ENCODE data around the gene OSGEP.
A peak's percentile ranks its signal among the peaks of the same experiment; 100 is the strongest.

OSGEP gene

DNA sequence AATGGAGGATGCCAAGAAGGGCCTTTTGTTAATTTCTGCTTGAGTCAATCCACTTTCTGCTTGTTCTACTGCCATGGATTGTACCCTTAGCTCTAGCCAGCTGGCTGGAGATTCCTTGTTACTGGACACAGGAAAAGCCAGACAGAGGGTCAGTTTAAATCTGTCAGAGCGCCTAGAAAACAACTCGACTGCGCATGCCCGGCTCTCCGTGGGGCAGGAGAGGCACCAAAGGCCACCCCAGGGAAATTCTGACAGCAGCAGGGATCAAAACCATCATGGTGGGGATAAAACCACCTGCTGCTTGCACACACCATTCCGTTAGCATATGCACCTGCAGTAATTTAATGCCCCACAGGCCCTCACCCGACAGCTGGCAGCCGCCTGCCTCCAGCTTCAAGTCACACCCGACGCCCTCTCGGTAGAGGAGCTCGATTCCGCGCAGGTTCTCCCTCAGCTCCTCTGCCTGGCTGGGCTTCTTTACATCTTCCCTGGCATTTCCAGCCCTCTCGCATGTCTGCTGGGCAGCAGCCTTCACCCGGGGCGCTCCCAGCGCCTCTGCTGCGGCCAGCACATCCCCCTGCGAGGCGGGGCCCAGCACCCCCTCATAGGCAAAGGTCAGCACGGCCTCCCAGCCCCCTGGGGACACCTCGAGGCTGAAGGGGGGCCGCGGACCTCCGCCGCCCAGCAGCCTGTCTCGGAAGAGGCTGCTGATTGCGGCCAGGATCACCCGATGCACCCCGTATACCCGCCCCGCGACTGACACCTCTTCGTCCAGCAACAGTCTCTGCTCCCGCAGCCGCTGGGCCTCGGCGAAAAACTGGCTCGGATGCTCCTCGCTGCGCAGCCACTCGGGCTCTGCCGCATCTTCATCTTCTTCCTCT, 19.7 kb downstream of the OSGEP start:
- DNase-seq (ENCODE audit: low read depth in 2 of 2) = no peak

DNA sequence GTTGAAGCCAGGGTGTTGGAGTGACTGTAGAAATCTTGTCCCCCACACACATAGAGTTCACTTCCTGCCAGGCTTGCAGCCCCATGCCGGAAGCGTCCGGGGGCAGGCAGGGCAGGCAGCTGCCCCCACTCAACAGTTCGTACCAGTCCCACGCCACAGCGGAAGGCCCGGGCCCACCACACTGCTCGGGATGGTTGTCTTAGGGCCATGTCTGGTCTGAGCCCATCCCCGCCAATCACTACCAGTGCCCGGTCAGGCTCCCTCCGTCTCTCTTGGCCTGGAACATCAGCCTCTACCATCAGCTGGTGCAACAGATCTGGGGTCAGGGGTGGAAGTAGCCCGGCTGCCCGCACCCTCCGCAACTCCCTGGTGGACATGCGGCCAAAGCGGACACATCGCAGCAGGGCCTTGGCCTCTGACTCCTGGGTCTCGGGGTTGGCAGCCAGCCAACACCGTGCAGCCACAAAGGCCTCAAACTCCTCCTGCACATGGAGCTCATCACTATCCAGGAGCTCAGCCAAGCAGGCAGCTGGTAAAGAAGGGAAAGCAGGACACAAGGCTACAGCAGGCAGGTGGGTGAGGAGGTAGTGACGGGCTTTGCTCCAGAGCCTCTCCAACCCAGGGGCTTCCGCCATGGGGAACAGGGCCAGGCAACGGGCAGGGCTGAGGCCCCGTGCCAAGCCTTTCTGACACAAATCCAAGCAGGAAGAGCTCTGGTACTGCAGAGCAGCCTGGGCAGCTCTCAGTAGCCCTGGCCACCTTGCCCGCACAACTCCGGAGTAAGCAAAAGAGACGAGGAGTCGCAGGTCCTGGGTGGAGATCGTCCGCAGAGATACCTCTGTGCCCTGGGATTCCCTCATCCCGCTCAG, 24.6 kb downstream of the OSGEP start:
- DNase-seq (ENCODE audit: low read depth in 2 of 2) = no peak

- DNase-seq (ENCODE audit: low read depth in 2 of 2) = no peak
These were observed 25.8 kb downstream of the OSGEP start for GRCh38 chr14:20428802-20429201.

GRCh38 chr14:20428010-20428365, 26.6 kb downstream of the OSGEP start:
- no peak for DNase-seq (ENCODE audit: low read depth in 2 of 2)

DNA sequence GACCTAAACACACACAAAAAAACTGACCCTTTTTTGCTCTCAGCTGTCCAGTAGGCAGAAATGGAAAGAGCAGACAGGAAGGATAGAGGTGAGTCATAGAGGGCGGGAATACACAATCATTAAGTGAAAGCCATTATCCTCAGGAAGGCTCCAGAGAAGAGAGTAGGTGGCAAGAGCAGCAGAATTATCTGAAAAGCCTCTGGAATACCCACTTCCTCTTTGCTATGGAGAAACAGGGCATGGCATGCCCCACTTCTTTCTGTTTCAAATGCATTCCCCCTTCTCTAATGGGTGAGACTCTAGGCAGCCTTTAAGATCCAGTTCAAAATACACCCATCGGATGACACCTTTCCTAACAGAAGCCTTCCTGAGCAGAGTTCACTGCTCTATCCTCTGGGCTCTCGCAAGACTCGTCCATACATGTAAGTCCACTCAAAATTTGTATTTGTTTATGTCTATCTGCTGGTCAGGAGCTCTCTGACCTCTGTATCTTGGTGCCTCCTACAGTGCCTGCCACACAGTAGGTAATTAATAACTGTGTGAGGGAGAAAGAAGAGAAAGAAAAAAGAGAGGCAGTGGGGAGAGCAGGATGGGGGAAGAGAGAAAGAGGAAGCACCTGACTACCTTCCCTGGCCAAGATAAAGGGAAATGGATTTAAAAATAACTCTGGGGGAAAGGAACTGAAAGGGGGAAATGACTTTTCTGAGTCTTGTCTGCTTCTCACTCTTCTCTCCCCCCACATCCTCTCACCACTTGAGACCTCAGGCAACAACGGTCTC, 27.2 kb downstream of the OSGEP start:
- no peak for DNase-seq (ENCODE audit: low read depth in 2 of 2)

DNA sequence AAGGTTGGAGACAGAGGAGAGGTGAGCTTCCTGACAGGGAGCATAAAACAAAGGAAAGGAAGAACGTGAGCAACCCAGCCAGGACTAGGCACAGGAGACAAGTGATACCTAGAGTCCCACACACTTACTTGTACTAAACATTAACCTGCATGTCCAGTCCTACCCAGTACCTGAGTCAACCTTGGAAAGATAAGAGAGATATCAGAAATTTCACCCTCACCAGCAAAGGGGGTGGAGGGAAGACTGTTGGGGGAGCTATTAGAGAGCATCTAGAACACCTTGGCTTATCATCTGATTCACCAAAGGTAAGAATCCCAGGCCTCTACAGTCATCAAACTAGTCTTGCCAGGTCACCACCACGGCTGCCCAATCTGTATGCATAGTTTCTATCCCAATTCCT, 29.8 kb downstream of the OSGEP start:
- no peak for DNase-seq (ENCODE audit: low read depth in 2 of 2)

DNA sequence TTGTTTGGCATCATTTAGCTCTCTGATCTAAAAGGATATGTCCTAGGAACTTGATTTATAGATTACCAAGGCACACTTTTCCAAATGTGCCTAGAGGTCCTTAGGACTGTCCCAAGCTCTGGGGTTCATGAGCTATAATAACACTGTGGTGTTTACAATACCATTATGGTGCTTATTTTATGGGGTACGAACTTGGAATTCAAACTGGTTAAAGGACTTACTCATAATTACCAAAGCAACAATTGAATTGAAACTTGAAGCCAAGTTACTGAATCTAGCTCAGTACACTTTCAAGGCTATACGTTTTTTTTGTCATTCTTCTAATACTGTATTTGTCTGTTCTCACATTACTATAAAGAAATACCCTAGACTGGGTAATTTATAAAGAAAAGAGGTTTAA, 31.7 kb downstream of the OSGEP start:
- DNase-seq (ENCODE audit: low read depth in 2 of 2) = no peak

DNA sequence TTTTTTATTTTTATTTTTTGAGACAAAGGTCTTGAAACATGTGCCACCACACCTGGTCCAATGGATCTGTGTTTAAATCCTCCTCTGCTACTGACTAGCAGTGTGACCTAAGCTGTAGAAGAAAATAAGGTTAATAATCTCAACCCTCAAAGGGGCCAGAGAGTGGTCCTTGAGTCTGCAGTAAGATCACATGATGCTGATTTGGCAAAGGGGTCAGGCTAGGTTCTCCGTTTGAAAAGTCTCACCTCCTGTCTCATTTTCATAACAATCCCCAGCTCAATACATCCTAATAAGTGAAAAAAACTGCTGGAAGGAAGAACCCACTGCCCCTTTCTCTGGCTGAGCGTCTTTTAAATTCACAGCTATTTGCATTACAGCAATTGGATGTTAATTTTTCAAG, 33.3 kb downstream of the OSGEP start:
- no peak for DNase-seq (ENCODE audit: low read depth in 2 of 2)

DNA sequence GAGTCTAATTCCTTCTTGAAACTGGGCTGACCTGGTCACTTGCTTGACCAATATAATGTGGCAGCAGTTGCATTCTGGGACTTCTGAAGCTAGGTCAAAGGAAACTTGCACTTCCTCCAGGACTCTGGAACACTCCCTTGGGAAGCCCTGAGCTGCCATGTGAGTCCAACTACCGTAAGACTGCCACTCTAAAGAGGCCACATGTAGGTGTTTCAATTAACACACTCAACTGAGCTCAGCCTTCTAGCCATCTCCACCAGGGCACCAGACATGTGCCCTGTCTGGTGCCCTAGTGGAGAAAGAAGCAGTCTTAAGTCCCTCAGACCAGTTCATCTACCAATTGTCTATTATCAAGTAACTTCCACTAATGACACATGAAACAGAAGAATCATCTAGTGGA, 35.2 kb downstream of the OSGEP start:
- no peak for DNase-seq (ENCODE audit: low read depth in 2 of 2)

- no peak for DNase-seq (ENCODE audit: low read depth in 2 of 2)
These were observed 36.1 kb downstream of the OSGEP start for GRCh38 chr14:20418501-20418909.

GRCh38 chr14:20417250-20418186, 37.1 kb downstream of the OSGEP start:
- DNase-seq (ENCODE audit: low read depth in 2 of 2) = no peak

- DNase-seq (ENCODE audit: low read depth in 2 of 2) = no peak
These were observed 38.4 kb downstream of the OSGEP start for GRCh38 chr14:20416223-20416622.

DNA sequence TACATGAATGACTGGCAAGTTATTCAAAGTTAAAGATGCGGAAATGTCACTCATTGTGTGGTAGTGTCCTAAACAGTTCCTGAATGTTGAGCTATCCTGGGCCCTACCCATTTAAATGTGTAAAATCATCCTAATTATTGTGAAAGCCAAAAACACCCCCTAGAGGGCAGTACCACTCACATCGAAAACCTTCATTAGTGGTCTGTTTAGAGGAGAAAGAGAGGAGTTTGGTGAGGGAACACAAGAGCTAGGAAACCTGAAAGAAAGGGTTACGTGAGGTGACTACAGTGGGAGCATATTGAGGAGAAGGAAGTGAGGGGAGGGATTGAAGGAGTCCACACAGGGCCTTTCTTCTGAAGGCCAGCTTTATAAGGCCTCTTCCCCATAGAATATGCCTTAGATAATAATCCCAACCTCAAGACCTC, 38.8 kb downstream of the OSGEP start:
- no peak for DNase-seq (ENCODE audit: low read depth in 2 of 2)

DNA sequence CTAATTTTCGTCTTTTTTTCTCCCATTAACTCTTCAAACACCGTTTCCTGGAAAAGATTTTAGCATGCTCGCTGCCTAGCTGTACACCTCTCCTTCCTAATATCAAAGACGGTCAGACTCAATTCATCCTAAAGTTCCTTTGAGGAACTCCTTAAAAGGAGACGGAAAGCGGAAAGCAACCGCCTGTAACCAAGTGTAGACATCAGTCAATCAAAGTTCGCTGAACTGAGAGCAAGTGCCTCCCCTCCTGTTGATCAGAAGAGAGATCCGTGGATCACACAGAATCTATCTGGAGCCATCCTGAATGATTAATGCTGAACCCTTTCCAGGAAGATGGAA, 40.9 kb downstream of the OSGEP start:
- no peak for DNase-seq (ENCODE audit: low read depth in 2 of 2)

DNA sequence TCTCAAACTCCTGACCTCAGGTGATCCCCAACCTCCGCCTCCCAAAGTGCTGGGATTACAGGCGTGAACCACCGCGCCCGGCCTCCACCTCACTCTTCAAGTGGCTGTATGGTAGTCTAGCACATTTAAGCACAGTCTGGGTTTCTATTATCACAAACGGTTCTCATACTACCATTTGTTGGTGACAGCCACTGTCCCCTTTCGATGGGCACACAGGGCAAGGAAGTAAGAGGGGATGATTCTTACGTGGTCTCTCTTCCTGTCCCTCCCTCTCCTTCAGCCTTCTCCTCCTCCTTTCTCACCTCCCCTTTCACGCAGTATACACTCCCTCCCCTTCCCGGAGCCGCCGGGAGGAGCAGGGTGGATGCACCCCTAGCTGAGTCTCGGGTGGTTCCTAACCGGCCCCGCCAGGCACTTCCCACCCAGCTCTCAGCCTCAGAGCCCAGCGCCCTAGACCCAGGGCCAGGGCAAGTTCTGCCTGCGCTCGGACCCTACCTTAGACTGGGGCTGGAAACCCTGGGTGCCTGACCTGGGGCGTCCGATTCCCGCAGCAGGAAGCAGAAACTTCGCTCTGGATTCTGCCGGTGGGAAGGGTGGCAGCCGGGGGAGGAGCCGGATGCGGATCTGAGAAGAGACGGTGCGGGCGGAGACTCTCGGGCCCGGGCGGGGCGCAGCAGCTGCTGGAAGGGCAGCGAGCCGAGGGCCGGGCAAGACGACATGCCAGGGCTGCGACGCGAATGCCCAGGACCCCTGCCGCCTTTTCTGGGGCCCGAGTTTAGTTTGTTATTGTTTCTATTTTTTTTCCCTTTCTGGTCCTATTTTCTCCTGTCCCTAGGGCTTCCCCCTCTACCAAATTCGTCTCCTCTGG, 41.5 kb downstream of the OSGEP start, which contains the start of gene TEP1:
TSS of gene TEP1 (minus strand) at position 626 of the 868 bp plus-strand sequence. CDS start 5,062 bp downstream, outside the sequence.
- DNase-seq (ENCODE audit: low read depth in 2 of 2) = peak; percentile 25 to 53

GRCh38 chr14:20412411-20412810, 42.2 kb downstream of the OSGEP start:
- no peak for DNase-seq (ENCODE audit: low read depth in 2 of 2)

DNA sequence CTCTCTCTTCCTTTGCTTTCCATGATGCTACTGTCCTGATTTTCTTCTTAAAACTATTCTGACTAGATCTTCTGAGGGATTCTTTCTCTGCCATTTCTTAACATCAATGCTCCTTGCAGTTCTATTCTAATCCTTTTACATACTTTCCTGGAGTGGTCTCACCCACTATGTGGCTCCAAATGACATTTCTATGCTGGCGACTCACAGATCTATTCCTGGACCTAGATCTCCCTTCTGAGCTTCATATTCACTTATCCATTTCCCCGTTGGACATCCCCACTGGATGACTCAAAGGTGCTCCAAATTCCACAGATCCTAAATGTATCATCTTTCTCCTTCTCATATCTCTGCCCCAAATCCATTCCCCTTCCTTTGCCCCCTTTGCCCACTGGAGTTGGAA, 45.4 kb downstream of the OSGEP start:
- no peak for DNase-seq (ENCODE audit: low read depth in 2 of 2)

- DNase-seq (ENCODE audit: low read depth in 2 of 2) = no peak
These were observed 51.1 kb downstream of the OSGEP start for GRCh38 chr14:20403521-20403920.

GRCh38 chr14:20400965-20401593, 53.5 kb downstream of the OSGEP start:
- DNase-seq (ENCODE audit: low read depth in 2 of 2) = peak in 1 of 2 donors; percentile 7

DNA sequence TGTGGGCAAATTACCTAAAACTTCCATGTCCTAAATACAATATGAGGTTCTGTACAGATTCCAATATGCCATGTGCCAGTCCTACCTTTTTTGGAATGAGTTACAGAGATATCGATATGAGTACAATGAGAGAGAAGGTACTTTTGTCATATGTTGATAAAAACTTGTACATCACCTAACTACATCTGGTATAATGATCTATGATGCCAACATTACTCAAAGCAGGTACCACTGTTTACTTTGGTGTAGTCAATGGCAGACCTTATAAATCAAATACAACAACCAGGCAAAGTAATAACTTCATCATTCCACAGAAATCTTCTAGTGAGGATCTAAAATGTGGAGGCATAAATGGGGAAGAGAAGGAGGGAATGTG, 54.0 kb downstream of the OSGEP start:
- DNase-seq (ENCODE audit: low read depth in 2 of 2) = no peak
